Pancreas (tissue), 10 donors: ENCODE measurements around the gene SEZ6L. TPM values are rescaled to one million over a fixed set of nuclear protein-coding genes. Genes with fewer than 3 reads are reported as not detected.
A peak's percentile ranks its signal among the peaks of the same experiment; 100 is the strongest.

ENCODE experiments used
- ATAC-seq, 4 donors: fragments of 200-7000 bp; cut with Tn5 transposase; one replicate each; pipeline versions ENCODE4 v1.8.0 to v1.9.1; 2020; ENCODE audit warnings: mild to moderate bottlenecking in 4 of 4, moderate library complexity in 4 of 4
- DNase-seq, 6 donors: peaks; one replicate each; pipeline ENCODE4 v3.0.0-alpha.2; 2020
- FAIRE-seq: peaks from 2 replicates; lab custom pipeline; 2012; peaks lifted over from hg19 to GRCh38; lab: Jason Lieb, UNC
- H3K27ac ChIP-seq, 4 donors: fragments of 200-600 bp; sonication (generic); 1 replicate in 3 of 4; 2 replicates in 1 of 4; pipeline versions ENCODE4 v1.5.0 to v1.8.0; 2020
- H3K27me3 ChIP-seq, 4 donors: fragments of 200-600 bp; one replicate each; pipeline ENCODE4 v1.8.0; 2021
- H3K36me3 ChIP-seq, 3 donors: fragments of 200-600 bp; sonication (generic) in 1 of 3; one replicate each; pipeline versions ENCODE4 v1.5.0 to v1.8.0; 2020 to 2021
- H3K4me1 ChIP-seq, 3 donors: fragments of 200-600 bp; one replicate each; pipeline ENCODE4 v1.8.0; 2021
- H3K4me3 ChIP-seq, 4 donors: fragments of 200-600 bp; sonication (generic) in 2 of 4; one replicate each; pipeline versions ENCODE4 v1.5.0 to v1.8.0; 2020 to 2021
- H3K9me3 ChIP-seq, 4 donors: fragments of 200-600 bp; one replicate each; pipeline ENCODE4 v1.8.0; 2021
- CTCF ChIP-seq, 4 donors: fragments of 200-600 bp; sonication (generic) in 3 of 4; IDR thresholded peaks; one replicate each; pipeline versions ENCODE4 v1.5.0 to v1.8.0; 2021; ENCODE audit warnings: antibody characterized with exemption in 4 of 4
- WGBS, 2 donors: extraction: QIAGEN DNeasy Blood & Tissue Kit; methylation state at CpG; one replicate each; pipeline ENCODE4 v1.1.7; 2013; 5-methylcytosine and 5-hydroxymethylcytosine counted together
- intact Hi-C, 3 donors: fragments of 100-400 bp; cut with DNase I; formaldehyde crosslinking; loops; one replicate each; pipeline versions ENCODE4 v1.11.1 to v1.14.2; 2022
- polyA plus RNA-seq, 2 donors: library from polyadenylated mRNA; stranded (reverse); fragments of 200-250 nt; gene quantifications; one replicate each; pipeline ENCODE4 v1.2.3, GENCODE V29; 2013
- total RNA-seq, 6 donors: library from RNA; stranded (reverse); fragmentation: NEBNext Ultra II Directional in 4 of 6; extraction: Animal tissue kit (Norgen Biotek cat#: 25700) in 4 of 6; gene quantifications; one replicate each; pipeline versions ENCODE4 v1.2.1 to v1.2.4, GENCODE V29; 2021 to 2023
- donor health status: healthy with polysubstance abuse.
- donor health status: DM: no; HTN: no; CAD: no; lungs with moderate emphysema.
- donor health status: DM: no; HTN: no; CAD: no.
- donor health status: control.
- donor health status: control.
- donor health status: Bipolar disorder and iron deficiency.
- donor health status: DM: yes; HTN: yes; CAD: no.
- donor health status: DM: no; HTN: no; CAD: no.
- donor health status: DM: no; HTN: no; CAD: no.
- donor health status: DM: yes; HTN: yes; CAD: no.

SEZ6L gene
- total and polyA plus RNA-seq, 8 donors: 0.32 to 6.6 (median 2.0) TPM

- 65 to 70% methylated on average over 11 of the region's 11 CpGs for WGBS, 2 donors
- H3K4me3 ChIP-seq: no peak overlapping the region
- peaks cover 0 to 4% (median 0%) of the 10 kb centered on the region in 4 donors for H3K27me3 ChIP-seq
- no peaks in the 10 kb centered on the region for H3K9me3 ChIP-seq
- FAIRE-seq: no peak
- no peak for DNase-seq
- H3K36me3 ChIP-seq: no peaks in the 10 kb centered on the region
- H3K4me1 ChIP-seq: no peaks in the 10 kb centered on the region
- intact Hi-C loops: no loop called here
- TF ChIP-seq CTCF (IDR thresholded peaks at IDR 0.05): no peak
- no peak for ATAC-seq
- H3K27ac ChIP-seq: no peak overlapping the region
Observed at GRCh38 chr22:26322179-26322905, 153.1 kb downstream of the SEZ6L start.

- no peak for ATAC-seq
Observed at GRCh38 chr22:26323013-26323412, 153.8 kb downstream of the SEZ6L start.

GRCh38 chr22:26324150-26324549 is 154.9 kb downstream of the SEZ6L start:
- no peaks in the 10 kb centered on the region for H3K36me3 ChIP-seq
- intact Hi-C loops: no loop called here
- DNase-seq: no peak
- peak in 2 of 4 donors; percentile 18 to 58 for ATAC-seq
- no peak overlapping the region for H3K4me3 ChIP-seq
- no peak overlapping the region for H3K27ac ChIP-seq
- H3K9me3 ChIP-seq: no peaks in the 10 kb centered on the region
- peaks cover 0 to 4% (median 0%) of the 10 kb centered on the region in 4 donors for H3K27me3 ChIP-seq
- H3K4me1 ChIP-seq: no peaks in the 10 kb centered on the region
- 31 to 42% methylated on average over 4 of the region's 4 CpGs for WGBS, 2 donors
- TF ChIP-seq CTCF (IDR thresholded peaks at IDR 0.05): no peak
- FAIRE-seq: no peak

More at GRCh38 chr22:26323013-26323412, 153.8 kb downstream of the SEZ6L start:
- FAIRE-seq (no peak), DNase-seq (no peak)
- Histone ChIP-seq H3K36me3 (no peaks in the 10 kb centered on the region), H3K4me1 (no peaks in the 10 kb centered on the region), H3K4me3 (no peak overlapping the region), H3K27ac (no peak overlapping the region), H3K27me3 (peaks cover 0 to 4% (median 0%) of the 10 kb centered on the region in 4 donors), H3K9me3 (no peaks in the 10 kb centered on the region)
- 56 to 68% methylated on average over 5 of the region's 5 CpGs for WGBS, 2 donors
- no peak for TF ChIP-seq CTCF (IDR thresholded peaks at IDR 0.05)
- intact Hi-C loops: no loop called here

- Histone ChIP-seq H3K27me3 (peaks cover 0 to 4% (median 0%) of the 10 kb centered on the region in 4 donors), H3K4me1 (no peaks in the 10 kb centered on the region), H3K27ac (no peak overlapping the region), H3K4me3 (no peak overlapping the region), H3K36me3 (no peaks in the 10 kb centered on the region), H3K9me3 (no peaks in the 10 kb centered on the region)
- ATAC-seq: no peak
- TF ChIP-seq CTCF (IDR thresholded peaks at IDR 0.05): no peak
- no peak for FAIRE-seq
- intact Hi-C loops: no loop called here
- 40 to 47% methylated on average over 4 of the region's 4 CpGs for WGBS, 2 donors
- no peak for DNase-seq
Observed at GRCh38 chr22:26325641-26326040, 156.4 kb downstream of the SEZ6L start.

- TF ChIP-seq CTCF (IDR thresholded peaks at IDR 0.05): no peak
- no peak for FAIRE-seq
- H3K4me3 ChIP-seq: no peak overlapping the region
- no peak for ATAC-seq
- DNase-seq: peak in 1 of 6 donors; percentile 55
- 41 to 46% methylated on average over 20 of the region's 20 CpGs for WGBS, 2 donors
- H3K36me3 ChIP-seq: no peaks in the 10 kb centered on the region
- no peaks in the 10 kb centered on the region for H3K4me1 ChIP-seq
- H3K27me3 ChIP-seq: peaks cover 0 to 4% (median 0%) of the 10 kb centered on the region in 4 donors
- no peaks in the 10 kb centered on the region for H3K9me3 ChIP-seq
- no peak overlapping the region for H3K27ac ChIP-seq
- intact Hi-C loops: no loop called here
Observed at GRCh38 chr22:26326803-26327202, 157.5 kb downstream of the SEZ6L start.
